Left colon (tissue), 2 donors: ENCODE results near the gene CAB39L. TPM values are rescaled to one million over a fixed set of nuclear protein-coding genes. Genes with fewer than 3 reads are reported as not detected.

ENCODE experiments used
- ATAC-seq: fragments of 200-7000 bp; cut with Tn5 transposase; one replicate; pipeline ENCODE4 v1.9.1; 2020; ENCODE audit warnings: mild to moderate bottlenecking, moderate library complexity
- DNase-seq, 2 donors: peaks; one replicate each; pipeline ENCODE4 v3.0.0-alpha.2; 2020
- intact Hi-C, 2 donors: fragments of 100-400 bp; cut with DNase I in 1 of 2; cut with micrococcal nuclease in 1 of 2; formaldehyde crosslinking; loops; one replicate each; pipeline versions ENCODE4 v1.11.2 to v1.14.0; 2022; cut with DNase I, micrococcal nuclease
- long read RNA-seq: library from polyadenylated mRNA; unstranded; transcript quantifications from one replicate; pipeline ENCODE4 v2.0.0, GENCODE V29; 2021
- total RNA-seq, 2 donors: library from RNA; stranded (reverse); fragmentation: NEBNext Ultra II Directional; extraction: Animal tissue kit (Norgen Biotek cat#: 25700); gene quantifications; one replicate each; pipeline ENCODE4 v1.2.1, GENCODE V29; 2021
- donor health status: DM: no; HTN: no; CAD: no.
- donor health status: DM: yes; HTN: yes; CAD: no.

Gene CAB39L
- 10 to 100 TPM in 1 of 2 donors, 1 to 10 TPM in 1; 6.8 to 13.5 TPM for total RNA-seq
- long read RNA-seq, transcript CAB39L-205 (11 exons, 2,416 nt): major isoform, 5 of 8 reads
- long read RNA-seq, partial matches to known transcripts: 1 of 8 reads
- long read RNA-seq, other reads (novel, unspliced or antisense): 2 of 8 reads

GRCh38 chr13:49443704-49444523, at the start of gene CAB39L, which contains the start of gene SETDB2:
Gene CAB39L (minus strand): TSS chr13:49444064. CDS start chr13:49382910, 61,154 bp downstream.
Gene SETDB2 (plus strand): TSS chr13:49444274. CDS start chr13:49451894, 7,620 bp downstream.
- intact Hi-C loops: no loop called here
- ATAC-seq (peak; percentile 93), DNase-seq (peak; percentile 99)

- ATAC-seq (no peak), DNase-seq (no peak)
- intact Hi-C loops: no loop called here
Observed at GRCh38 chr13:49488563-49488962, 44.7 kb upstream of the CAB39L start.

- ATAC-seq (no peak), DNase-seq (no peak)
- intact Hi-C loops: no loop called here
Observed at GRCh38 chr13:49481788-49482187, 37.9 kb upstream of the CAB39L start.

GRCh38 chr13:49476529-49476928, 32.7 kb upstream of the CAB39L start:
- intact Hi-C loops: no loop called here
- ATAC-seq: no peak
- DNase-seq: no peak

- ATAC-seq (no peak), DNase-seq (no peak)
- intact Hi-C loops: no loop called here
Observed at GRCh38 chr13:49472186-49472585, 28.3 kb upstream of the CAB39L start.

- DNase-seq (no peak), ATAC-seq (peak; percentile 86)
- intact Hi-C loops: no loop called here
Observed at GRCh38 chr13:49466292-49466838, 22.5 kb upstream of the CAB39L start.

GRCh38 chr13:49464621-49465325, 20.9 kb upstream of the CAB39L start:
- ATAC-seq (no peak), DNase-seq (no peak)
- intact Hi-C loops: no loop called here

- no peak for DNase-seq
- intact Hi-C loops: no loop called here
- ATAC-seq: no peak
Observed at GRCh38 chr13:49464085-49464484, 20.2 kb upstream of the CAB39L start.

- ATAC-seq: no peak
- DNase-seq: no peak
- intact Hi-C loops: no loop called here
Observed at GRCh38 chr13:49459580-49459979, 15.7 kb upstream of the CAB39L start.

GRCh38 chr13:49457221-49457620, 13.4 kb upstream of the CAB39L start:
- no peak for DNase-seq
- intact Hi-C loops: no loop called here
- no peak for ATAC-seq

- DNase-seq: no peak
- ATAC-seq: no peak
- intact Hi-C loops: no loop called here
Observed at GRCh38 chr13:49456156-49456555, 12.3 kb upstream of the CAB39L start.

- intact Hi-C loops: no loop called here
- DNase-seq (no peak), ATAC-seq (no peak)
Observed at GRCh38 chr13:49455007-49455398, 11.1 kb upstream of the CAB39L start.

- intact Hi-C loops: no loop called here
- no peak for ATAC-seq
- DNase-seq: no peak
Observed at GRCh38 chr13:49454388-49455006, 10.6 kb upstream of the CAB39L start.

GRCh38 chr13:49453465-49453864, 9.6 kb upstream of the CAB39L start:
- DNase-seq (no peak), ATAC-seq (peak; percentile 55)
- intact Hi-C loops: no loop called here

GRCh38 chr13:49452725-49453457, 9.0 kb upstream of the CAB39L start:
- no peak for ATAC-seq

GRCh38 chr13:49450105-49450819, 6.4 kb upstream of the CAB39L start:
- ATAC-seq (no peak), DNase-seq (no peak)
- intact Hi-C loops: no loop called here

More at GRCh38 chr13:49452725-49453457, 9.0 kb upstream of the CAB39L start:
- intact Hi-C loops: no loop called here
- no peak for DNase-seq

- DNase-seq (no peak), ATAC-seq (no peak)
- intact Hi-C loops: no loop called here
Observed at GRCh38 chr13:49448753-49449152, 4.9 kb upstream of the CAB39L start.

GRCh38 chr13:49446473-49446872, 2.6 kb upstream of the CAB39L start:
- no peak for DNase-seq
- intact Hi-C loops: no loop called here
- no peak for ATAC-seq
